Stimulated activated CD4-positive, alpha-beta T cell treated with anti-CD3 and anti-CD28 coated beads, Interleukin-1b, Interleukin-23, amount 100 ng/mL, for 4 hours (primary cell): ENCODE results near the gene ZNF302.
A peak's percentile ranks its signal among the peaks of the same experiment; 100 is the strongest.

Source experiments
- DNase-seq, 2 donors: peaks; one replicate each; pipeline ENCODE4 v3.0.0-alpha.2; 2020; ENCODE audit warnings: low read depth in 2 of 2

ZNF302 gene

GRCh38 chr19:34731964-34732363 is 54.5 kb downstream of the ZNF302 start:
- DNase-seq = no peak

DNA sequence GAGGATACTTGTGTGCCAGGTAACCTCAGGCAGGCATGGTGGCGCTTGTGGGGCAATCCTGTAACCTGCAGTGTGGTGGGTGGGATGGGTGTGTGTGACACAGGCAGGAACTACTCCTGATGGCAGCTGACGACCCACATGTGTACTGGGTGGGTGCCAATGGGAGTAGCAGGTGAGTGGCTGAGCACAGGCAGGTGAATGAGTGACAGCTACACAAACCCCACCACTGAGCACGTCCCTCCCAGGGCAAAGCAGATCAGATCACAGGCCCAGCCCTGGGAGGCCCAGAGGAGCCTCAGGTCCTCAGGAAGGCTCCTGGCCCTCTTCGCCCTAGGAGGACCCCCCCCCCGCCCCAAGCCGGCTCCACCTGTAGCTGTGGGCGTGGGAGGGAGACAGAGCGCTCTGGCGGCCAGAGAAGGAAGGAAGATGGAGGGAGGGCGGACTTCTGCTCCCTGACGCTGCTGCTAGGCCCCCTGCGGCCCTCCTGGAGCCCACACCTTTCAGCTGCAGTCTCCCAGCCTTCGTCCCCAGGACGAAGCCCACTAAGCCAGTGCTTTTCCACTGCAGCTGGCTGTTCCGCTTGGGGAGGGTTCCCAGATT is 55.2 kb downstream of the ZNF302 start:
- no peak for DNase-seq

GRCh38 chr19:34733266-34733745 is 55.8 kb downstream of the ZNF302 start:
- no peak for DNase-seq

DNA sequence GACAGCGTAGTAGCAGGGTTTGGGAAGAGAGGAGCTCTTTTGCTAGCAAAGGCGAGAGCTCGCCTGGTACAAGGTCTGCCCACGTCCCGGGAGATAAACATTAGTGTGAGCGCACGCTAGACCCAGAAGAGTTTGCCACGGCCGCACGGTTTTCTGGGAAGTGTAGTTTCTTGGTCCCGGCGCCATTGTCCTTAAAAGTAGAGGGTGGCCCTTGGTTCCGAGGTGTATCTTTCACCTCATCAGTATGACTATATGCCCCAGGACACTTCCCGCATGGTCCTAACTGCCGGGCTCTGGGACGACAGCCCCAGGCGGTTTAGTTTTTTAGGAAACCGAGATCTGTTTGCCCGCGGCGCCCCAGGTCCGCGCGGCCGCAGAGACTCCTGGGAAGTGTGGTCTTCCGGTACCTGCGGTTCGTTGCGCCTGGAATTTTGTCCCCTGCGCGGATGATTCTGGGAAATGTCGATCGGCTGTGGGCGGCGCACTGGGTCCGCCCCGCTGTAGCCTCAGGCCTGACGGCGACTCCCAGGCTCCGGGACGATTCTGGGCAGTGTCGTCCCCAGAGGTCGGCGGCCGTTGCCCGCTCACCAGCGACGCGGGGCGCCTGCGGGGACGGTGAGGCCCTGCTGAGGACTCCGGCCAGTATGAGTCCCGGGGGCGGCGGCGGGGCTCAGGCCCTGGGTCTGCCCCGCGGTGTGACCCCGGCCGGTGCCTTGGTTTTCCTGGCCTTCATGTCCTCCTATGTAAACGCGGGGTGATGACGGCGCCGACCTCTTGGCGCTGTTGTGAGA is 56.5 kb downstream of the ZNF302 start, which contains the start of gene ZNF181:
TSS of gene ZNF181 (plus strand) at position 498 of the 791 bp plus-strand sequence. CDS start 795 bp downstream, outside the sequence.
- DNase-seq = peak; percentile 70 to 72

DNA sequence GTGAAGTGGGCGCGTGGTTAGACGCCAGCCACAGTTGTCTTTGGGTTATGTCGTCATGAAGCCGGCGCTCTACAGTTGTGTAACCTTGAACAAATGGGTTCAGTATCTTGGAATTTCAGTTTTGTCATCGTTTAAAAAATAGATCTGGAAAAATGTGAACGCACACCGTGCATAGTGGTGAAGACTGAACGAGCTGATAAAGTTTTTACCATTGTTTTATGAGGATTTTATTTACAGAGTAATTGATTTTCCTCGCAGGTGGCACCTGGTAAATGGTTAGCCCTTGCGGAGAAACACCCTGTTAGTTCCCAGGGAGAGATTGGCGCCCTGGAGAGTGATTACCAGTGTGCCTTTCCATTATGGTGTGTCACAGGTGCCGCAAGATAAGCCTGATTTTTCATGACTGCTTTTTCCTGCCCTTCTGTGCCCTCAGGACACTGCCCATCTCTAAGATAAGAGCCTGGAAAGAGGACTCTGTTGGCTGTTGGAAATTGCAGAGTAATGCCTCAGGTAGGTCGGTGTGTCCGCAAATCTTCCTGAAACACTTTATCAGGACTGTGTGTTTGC is 57.1 kb downstream of the ZNF302 start:
- DNase-seq = peak in 1 of 2 donors; percentile 38
